ENCODE measurements around the gene WDR53. TPM values are rescaled to one million over a fixed set of nuclear protein-coding genes. Genes with fewer than 3 reads are reported as not detected.

Gene WDR53
- total and polyA plus RNA-seq, 9 of the 15 experiments (the other 6 are each of a cell fraction or from before 2014, with no cell fraction given): 13.0 to 34.5 (median 20.9) TPM

- no peaks in the 10 kb centered on the region for H3K27me3 ChIP-seq (ENCODE audit: control insufficient read depth in 2 of 2, insufficient read depth in 2 of 2, low read length in 2 of 2)
- ATAC-seq (peak; percentile 11; the same call in 1 of the 3 replicates), DNase-seq (ENCODE audit: extremely low read depth in 1 of 4, low spot score in 3 of 4) (peak in 1 of 4 experiments; percentile 37), FAIRE-seq (no peak)
- ChIA-PET POLR2A (interaction anchor here (0.7 to 1.1 kb wide), 5 partner anchors 8 to 81 kb away, joined by 3 to 4 read pairs (median 3); no protein-coding TSS in a partner anchor), CTCF (ENCODE audit: low intra/inter-chr PET ratio) (interaction anchor here (1.1 to 4.2 kb wide), 3 partner anchors 75 to 844 kb away, joined by 4 to 48 read pairs (median 9); partner anchors contain the start of gene PIGZ)
- H2AFZ ChIP-seq (ENCODE audit: low read depth, low read length): peak overlapping the region; percentile 67
- H3K4me2 ChIP-seq (ENCODE audit: insufficient read depth, low read length): no peak overlapping the region
- no peaks in the 10 kb centered on the region for H3K36me3 ChIP-seq (ENCODE audit: control insufficient read depth, insufficient read depth, low read length)
- H3K9me1 ChIP-seq (ENCODE audit: control insufficient read depth, insufficient read depth, low read length): no peaks in the 10 kb centered on the region
- peaks cover 11 to 20% of the 10 kb centered on the region in 2 experiments for H3K4me1 ChIP-seq (replicated peaks in 1 of 2; ENCODE audit: control insufficient read depth in 2 of 2, insufficient read depth in 2 of 2, low read length in 2 of 2)
- no peaks in the 10 kb centered on the region for H4K20me1 ChIP-seq (replicated peaks; ENCODE audit: control insufficient read depth, insufficient read depth, low read length)
- no TSS peak for BruUV-seq (replicated peaks)
- no peak overlapping the region for H3K9ac ChIP-seq (ENCODE audit: insufficient read depth in 1 of 2, low read depth in 2 of 2, low read length in 2 of 2)
- H3K27ac ChIP-seq (ENCODE audit: extremely low read depth, low read depth, low read length): no peak overlapping the region; the same call in 2 of the 3 replicates
- H3K79me2 ChIP-seq (ENCODE audit: control insufficient read depth, insufficient read depth, low read length): no peaks in the 10 kb centered on the region
- H3K9me3 ChIP-seq (replicated peaks; ENCODE audit: control insufficient read depth, insufficient read depth, low read depth, low read length): no peaks in the 10 kb centered on the region
- intact Hi-C loops (cut with micrococcal nuclease): loop anchor here (1.0 to 5.0 kb wide), 8 partner anchors 22 to 577 kb away; partner anchors contain the start of gene NCBP2
- TF ChIP-seq PHTF2 (CRISPR knock-in tag; IDR thresholded peaks at IDR 0.05) (0 out of 2 replicates have a peak, but pooled peaks have one; percentile 24), MECOM (CRISPR knock-in tag; IDR thresholded peaks at IDR 0.05) (no peak), HIVEP1 (CRISPR knock-in tag; IDR thresholded peaks at IDR 0.05) (no peak), NCOA6 (IDR thresholded peaks at IDR 0.05) (0 out of 2 replicates have a peak, but pooled peaks have one; percentile 29), NFRKB (IDR thresholded peaks at IDR 0.05; ENCODE audit: low read depth) (0 out of 2 replicates have a peak, but pooled peaks have one; percentile 25), ZNF592 (IDR thresholded peaks at IDR 0.05) (0 out of 2 replicates have a peak, but pooled peaks have one; percentile 1), NR2C1 (IDR thresholded peaks at IDR 0.05) (no peak; the same call in 1 of the 2 replicates), NR2C1 (tag; IDR thresholded peaks at IDR 0.05) (peak; percentile 58; the same call in 1 of the 2 replicates), NR2C2 (CRISPR knock-in tag; IDR thresholded peaks at IDR 0.05) (no peak), NR2C2 (tag; IDR thresholded peaks at IDR 0.05) (peak; percentile 49), THAP12 (CRISPR knock-in tag; IDR thresholded peaks at IDR 0.05) (no peak), ZNF512 (tag; IDR thresholded peaks at IDR 0.05) (0 out of 2 replicates have a peak, but pooled peaks have one; percentile 11), ARID1B (IDR thresholded peaks at IDR 0.05) (0 out of 2 replicates have a peak, but pooled peaks have one; percentile 2)
- 34% methylated on average over 5 of the region's 6 CpGs for WGBS (ENCODE audit: insufficient coverage, low coverage, missing lambda C conversion rate)
- H3K4me3 ChIP-seq: no peak overlapping the region
- in situ Hi-C loops (cut with MboI): loop anchor here (5.0 to 10.0 kb wide), 2 partner anchors 72 to 365 kb away; no protein-coding TSS in a partner anchor
Measured at GRCh38 chr3:196609805-196610515, 41.6 kb upstream of the WDR53 start.
